T-helper 1 cell (primary cell): ENCODE data around the gene ACKR3.

Experiments
- DNase-seq, 5 donors: peaks; one replicate each; pipeline ENCODE4 v3.0.0-alpha.2; 2012 to 2020

The ACKR3 gene

DNA sequence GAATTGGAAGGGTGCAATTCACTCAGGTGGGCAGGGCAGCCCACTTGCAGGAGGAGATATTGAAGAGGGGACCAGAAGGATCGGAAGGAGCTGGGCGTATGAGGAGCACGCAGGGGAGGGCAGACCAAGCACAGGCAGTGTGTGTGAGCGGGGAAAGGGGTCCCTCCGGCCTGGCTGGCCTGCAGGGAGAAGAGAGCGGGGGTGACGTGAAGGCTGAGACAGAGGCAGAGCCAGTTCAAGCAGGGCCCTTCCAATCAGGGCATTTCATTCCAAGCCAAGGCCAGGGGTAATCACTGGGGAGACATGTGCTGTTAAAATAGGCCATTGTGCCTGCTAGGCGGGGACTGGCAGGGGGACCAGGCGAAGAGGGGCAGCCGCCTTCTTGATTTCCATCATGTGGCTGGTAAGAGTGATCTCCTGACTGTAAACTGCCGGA is 62.2 kb downstream of the ACKR3 start:
- DNase-seq = no peak
